ENCODE data around the gene C13orf42.

C13orf42 gene

GRCh38 chr13:51064753-51065152, 46.3 kb downstream of the C13orf42 start:
- no peak for DNase-seq

- DNase-seq: no peak
These were observed 47.2 kb downstream of the C13orf42 start for GRCh38 chr13:51063909-51064308.

DNA sequence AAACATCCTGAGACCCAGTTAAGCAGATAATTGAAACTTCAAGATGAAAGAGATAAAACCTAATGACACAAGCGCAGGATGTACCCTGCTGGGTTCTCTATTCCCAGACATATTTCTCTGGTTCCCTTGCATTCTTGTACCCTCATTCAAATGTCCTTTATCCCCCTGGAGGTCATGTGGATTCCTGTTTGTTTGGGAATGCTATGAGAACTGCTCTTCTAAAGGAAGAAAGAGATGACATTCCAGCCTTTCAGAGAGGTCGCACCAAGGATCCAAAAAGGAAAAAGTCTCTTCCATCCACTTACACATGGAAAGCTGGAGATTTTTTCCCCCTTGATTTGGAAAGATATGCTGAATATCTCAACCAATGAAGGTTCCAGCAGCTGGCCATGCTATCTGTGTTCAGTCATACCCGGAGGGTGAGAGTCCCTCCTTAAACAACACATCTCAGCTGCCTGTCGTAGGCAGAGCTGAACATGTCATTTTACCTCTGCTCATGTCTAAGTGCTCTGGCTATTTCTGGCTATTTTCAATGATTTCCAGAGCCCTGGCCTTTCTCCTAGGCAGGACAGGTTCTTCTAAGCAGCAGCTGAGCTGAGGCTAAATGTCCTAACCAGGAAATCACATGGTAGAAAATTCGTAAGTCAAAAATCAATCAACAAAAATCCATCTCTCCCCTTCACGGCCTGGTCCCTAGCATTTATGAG, 52.5 kb downstream of the C13orf42 start:
- DNase-seq: no peak

DNA sequence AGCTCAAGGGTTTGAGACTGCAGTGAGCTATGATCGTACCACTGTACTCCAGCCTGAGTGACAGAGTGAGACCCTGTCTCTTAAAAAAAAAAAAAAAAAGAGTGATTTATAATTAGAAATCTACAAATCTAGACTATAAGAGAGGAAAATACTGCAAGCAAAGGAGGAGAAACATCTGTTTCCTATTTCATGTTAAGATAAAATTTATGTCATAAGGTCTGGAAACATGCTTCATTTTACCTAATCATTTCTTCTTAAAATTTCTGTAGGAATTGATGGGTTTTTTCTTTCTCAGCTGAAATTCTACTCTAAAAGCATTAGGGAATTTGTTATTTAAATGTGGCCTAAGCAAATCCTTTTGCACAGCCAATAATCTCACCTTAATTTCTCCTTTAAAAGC, 53.2 kb downstream of the C13orf42 start:
- no peak for DNase-seq

- no peak for DNase-seq
These were observed 54.1 kb downstream of the C13orf42 start for GRCh38 chr13:51057001-51057400.

DNA sequence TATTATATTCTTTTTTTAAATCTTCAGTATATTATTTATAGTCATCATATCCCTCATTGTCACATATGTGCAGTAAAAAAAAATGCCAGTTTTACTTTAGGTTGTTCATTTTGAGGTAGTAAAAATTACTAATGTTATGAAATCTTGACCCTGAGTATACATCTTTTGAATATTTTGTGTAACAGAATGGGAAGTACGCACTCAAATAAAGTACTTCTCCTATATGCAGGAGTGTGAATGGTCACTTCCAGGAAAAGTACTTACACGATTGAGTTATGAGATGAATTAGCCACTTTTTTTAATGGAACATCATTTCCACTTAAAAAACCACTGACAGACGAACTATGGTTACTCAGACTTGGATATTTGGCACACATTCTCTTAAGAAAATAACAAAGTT, 58.5 kb downstream of the C13orf42 start:
- no peak for DNase-seq

GRCh38 chr13:51050021-51050830, 60.8 kb downstream of the C13orf42 start:
- no peak for DNase-seq

GRCh38 chr13:51048616-51049015, 62.5 kb downstream of the C13orf42 start:
- no peak for DNase-seq

DNA sequence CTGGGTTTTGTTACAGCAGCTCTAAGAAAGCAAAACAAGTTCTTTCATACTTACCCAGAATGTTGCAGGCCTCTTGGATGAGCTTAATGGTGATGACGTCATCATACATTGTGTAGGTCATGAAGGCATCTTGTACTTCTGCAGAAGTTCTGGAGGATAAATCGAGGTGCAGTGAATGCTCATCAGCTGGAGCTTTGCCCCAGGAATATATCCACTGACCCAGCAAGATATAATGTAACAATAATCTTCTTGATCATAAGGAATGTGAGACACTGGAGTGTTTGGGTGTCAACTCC, 63.0 kb downstream of the C13orf42 start:
- no peak for DNase-seq

GRCh38 chr13:51047434-51048165, 63.5 kb downstream of the C13orf42 start:
- no peak for DNase-seq

- no peak for DNase-seq
These were observed 65.6 kb downstream of the C13orf42 start for GRCh38 chr13:51045451-51045850.

GRCh38 chr13:51044023-51044665, 66.9 kb downstream of the C13orf42 start:
- DNase-seq: no peak

GRCh38 chr13:51043310-51043709, 67.8 kb downstream of the C13orf42 start:
- no peak for DNase-seq

DNA sequence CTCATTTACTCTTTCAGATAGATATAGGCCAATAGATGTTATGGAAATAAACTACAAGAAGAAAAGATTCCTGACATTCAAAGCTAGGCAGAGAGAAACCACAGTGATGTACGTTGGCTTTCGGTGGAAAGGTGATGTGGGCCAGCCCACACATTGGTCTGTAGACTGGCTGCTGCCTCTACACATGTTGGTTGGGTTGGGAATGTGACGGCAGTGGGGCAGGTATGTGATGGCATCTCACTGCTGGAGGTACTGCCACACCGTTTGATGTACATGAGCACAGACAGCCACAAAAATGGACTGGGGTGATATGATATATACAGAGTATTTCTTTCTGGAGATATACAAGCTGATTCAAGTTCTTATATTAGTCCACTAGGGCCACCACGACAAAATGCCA, 69.4 kb downstream of the C13orf42 start:
- DNase-seq: no peak

DNA sequence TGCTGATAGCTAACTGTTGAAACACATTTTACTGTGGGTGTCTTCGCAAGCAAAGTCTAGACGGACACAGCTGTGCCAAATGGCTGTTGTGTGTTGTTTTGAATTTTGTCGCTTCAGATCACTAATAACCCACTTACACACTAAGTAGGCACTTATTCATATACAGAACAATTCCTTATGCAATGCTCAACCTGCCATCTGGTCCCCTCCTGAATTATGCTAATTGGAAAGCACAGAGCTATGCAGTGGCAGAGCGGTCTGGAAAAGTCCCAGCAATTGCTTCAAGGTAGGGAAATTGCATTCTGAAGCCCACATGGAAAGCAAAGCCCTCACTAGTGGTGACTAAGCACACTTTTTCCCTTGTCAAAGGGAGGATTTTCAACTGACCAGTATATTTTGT, 69.9 kb downstream of the C13orf42 start:
- DNase-seq: no peak

- no peak for DNase-seq
These were observed 70.6 kb downstream of the C13orf42 start for GRCh38 chr13:51040431-51040830.

DNA sequence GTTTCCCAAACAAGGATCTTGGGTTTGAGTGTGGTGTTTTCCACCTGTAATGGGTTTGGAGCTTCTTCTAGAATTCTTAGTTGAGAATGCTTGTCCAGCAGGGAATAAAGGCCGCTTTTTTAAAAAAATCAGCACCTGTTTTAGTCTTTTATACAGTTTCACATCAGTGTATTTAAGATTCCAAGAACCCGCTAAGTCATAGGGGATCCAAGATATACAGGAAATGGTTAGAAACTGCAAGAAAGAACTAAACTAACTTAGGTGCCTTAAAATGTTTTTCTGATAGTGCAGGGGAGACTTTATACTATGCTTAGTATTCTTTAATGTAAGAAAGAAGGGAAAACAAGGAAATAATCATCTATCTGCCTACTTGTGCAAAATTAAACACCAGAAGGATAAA, 74.7 kb downstream of the C13orf42 start:
- DNase-seq: no peak

GRCh38 chr13:51035978-51036377, 75.1 kb downstream of the C13orf42 start:
- DNase-seq: no peak

- DNase-seq: no peak
These were observed 75.6 kb downstream of the C13orf42 start for GRCh38 chr13:51035469-51035868.

DNA sequence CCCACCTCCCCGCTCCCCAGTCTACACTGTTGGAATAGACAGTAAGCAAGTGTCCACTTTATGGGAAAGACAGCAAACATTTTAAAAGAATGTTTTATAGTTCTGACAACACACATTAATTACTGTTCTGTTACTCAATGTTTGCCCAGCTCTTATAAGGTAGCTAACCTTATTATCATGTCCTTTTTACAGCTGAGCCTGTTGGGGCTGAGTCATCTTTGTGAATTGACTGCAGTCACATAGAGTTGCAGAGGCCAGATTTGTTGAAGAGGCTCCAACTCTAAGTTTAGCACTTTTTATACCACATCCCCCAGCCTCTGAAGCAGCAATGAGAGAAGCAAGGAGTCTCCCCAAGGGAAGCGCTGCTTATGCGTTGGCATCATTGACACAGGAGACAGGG, 76.2 kb downstream of the C13orf42 start:
- DNase-seq: no peak

GRCh38 chr13:51033421-51034185, 77.5 kb downstream of the C13orf42 start:
- DNase-seq: no peak

DNA sequence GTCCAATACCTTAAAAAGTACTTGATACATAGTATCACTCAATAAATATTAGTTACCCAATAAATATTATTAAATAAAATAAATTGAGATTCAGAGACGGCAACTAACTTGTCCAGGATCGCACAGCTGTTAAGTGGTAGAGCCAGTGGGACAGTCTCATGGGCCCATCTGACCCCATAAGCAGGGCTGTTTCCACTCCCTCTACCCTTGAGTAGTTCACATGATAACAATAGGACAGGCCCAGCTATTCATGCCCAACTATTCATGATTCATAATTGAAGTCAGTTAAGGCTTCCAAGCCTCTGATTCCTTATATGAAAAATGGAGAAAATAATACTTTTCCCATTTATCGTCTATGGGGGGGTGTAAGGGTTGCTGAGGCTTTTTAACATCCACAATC, 78.2 kb downstream of the C13orf42 start:
- no peak for DNase-seq

All from activated CD8-positive, alpha-beta memory T cell treated with anti-CD3 and anti-CD28 coated beads for 24 hours (primary cell).